A549 treated with DMSO at 1 μM for 4 hours (cell line): ENCODE data around the gene SLC66A3. TPM values are rescaled to one million over a fixed set of nuclear protein-coding genes. Genes with fewer than 3 reads are reported as not detected.

ENCODE experiments used
- total RNA-seq: library from RNA; stranded (reverse); fragments of 200-300 nt; extraction: Qiagen RNA extraction; gene quantifications from 5 replicates; pipeline ENCODE4 v1.2.3, GENCODE V29; 2022; ENCODE audit warnings: low read depth

SLC66A3 gene
- 34.1 to 41.4 TPM (median 37.2 TPM) in 5 replicates for total RNA-seq

DNA sequence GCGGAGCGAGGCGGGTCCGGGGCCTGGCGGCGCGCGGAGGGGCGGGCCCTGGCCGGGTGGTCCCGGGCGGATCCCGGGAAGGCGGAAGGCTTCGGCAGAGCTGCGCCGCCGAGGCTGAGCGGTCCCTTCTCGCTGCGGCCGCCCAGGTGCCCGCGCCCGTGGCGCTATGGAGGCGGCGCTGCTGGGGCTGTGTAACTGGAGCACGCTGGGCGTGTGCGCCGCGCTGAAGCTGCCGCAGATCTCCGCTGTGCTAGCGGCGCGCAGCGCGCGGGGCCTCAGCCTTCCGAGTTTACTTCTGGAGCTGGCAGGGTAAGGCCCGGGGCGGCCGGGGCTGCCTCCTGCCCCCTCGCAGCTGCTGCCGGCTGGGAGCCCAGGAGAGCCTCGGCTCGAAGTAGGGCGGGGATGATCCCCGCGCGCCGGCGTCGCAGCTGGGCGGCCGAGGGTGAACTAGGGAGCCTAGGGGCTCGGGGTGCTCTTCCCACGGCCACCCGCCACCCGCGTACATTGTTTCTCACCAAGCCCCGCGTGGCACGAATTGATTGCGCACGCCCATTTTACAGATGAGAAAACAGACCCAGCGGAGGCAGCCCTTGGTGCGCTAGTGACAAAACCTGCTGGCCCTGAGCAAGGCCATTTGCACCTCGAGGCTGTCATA lies at the start of gene SLC66A3:
SLC66A3 (plus strand) TSS at position 87 of the 655 bp plus-strand sequence; CDS start at position 167, 80 bp downstream.

Other genes starting within 250 kb of the SLC66A3 start
- 28.3 to 46.3 TPM (median 36.5 TPM) in 5 replicates for gene KCNF1, start 243.5 kb upstream of the SLC66A3 start, total RNA-seq
- 25.2 to 38.5 TPM (median 32.2 TPM) in 5 replicates for gene ROCK2, start 189.2 kb downstream of the SLC66A3 start, total RNA-seq